Measurements from ENCODE around the gene MRPL48. TPM values are rescaled to one million over a fixed set of nuclear protein-coding genes. Genes with fewer than 3 reads are reported as not detected.
A peak's percentile ranks its signal among the peaks of the same experiment; 100 is the strongest.
"Not testable (repeated sequence)": the region's sequence is repeated elsewhere in the genome, so short reads cannot be mapped to it uniquely, and the experiment has no call there.

MRPL48 gene
- total RNA-seq, 1 donor from 2014 or later, result 35.9 TPM

- Mint-ChIP-seq H3K4me1 (ENCODE audit: unreplicated experiment) (peaks cover 9% of the 10 kb centered on the region), H3K36me3 (peaks cover 14% of the 10 kb centered on the region), H3K4me3 (no peak overlapping the region), H3K9me3 (no peaks in the 10 kb centered on the region), H3K27me3 (no peaks in the 10 kb centered on the region), H3K27ac (peak overlapping the region; percentile 6)
- no peak for TF ChIP-seq CTCF (conservative IDR thresholded peaks at IDR 0.05)
- no peak for DNase-seq (ENCODE audit: extremely low spot score, unreplicated experiment)
These were observed 38.6 kb upstream of the MRPL48 start for GRCh38 chr11:73749118-73749517.

DNA sequence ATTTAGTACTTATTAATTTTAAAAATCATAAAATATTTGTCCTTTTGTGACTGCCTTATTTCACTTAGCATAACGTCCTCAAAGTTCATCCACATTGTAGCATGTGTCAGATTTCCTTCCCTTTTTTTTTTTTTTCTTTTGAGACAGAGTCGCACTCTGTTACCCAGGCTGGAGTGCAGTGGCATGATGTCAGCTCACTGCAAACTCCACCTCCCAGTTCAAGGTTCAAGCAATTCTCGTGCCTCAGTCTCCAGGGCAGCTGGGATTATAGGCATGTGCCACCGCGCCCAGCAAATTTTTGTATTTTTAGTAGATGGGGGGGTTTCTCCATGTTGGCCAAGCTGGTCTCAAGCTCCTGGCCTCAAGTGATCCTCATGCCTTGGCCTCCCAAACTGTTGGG lies 37.4 kb upstream of the MRPL48 start:
- no peak overlapping the region for H3K27ac Mint-ChIP-seq
- no peak for DNase-seq (ENCODE audit: extremely low spot score, unreplicated experiment)
- TF ChIP-seq CTCF (conservative IDR thresholded peaks at IDR 0.05), result no peak
- H3K4me1 Mint-ChIP-seq (ENCODE audit: unreplicated experiment), result peaks cover 10% of the 10 kb centered on the region
- H3K9me3 Mint-ChIP-seq, result no peaks in the 10 kb centered on the region
- peaks cover 14% of the 10 kb centered on the region for H3K36me3 Mint-ChIP-seq
- no peaks in the 10 kb centered on the region for H3K27me3 Mint-ChIP-seq
- no peak overlapping the region for H3K4me3 Mint-ChIP-seq

DNA sequence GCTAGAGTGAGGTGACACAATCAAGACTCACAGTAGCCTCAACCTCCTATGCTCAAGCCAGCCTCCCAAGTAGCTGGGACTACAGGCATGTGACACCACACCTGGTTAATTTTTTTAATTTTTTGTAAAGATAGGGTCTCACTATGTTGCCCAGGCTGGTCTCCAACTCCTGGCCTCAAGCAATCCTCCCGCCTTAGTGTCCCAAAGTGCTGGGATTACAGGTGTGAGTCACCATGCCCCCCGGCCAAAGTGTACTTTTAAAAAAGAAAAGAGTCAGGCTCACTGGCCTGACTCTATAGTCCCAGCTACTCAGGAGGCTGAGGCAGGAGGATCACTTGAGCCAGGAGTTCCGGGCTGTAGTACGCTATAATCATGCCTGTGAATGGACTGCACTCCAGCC lies 36.8 kb upstream of the MRPL48 start:
- not testable (repeated sequence) for H3K27ac Mint-ChIP-seq; DNase-seq (ENCODE audit: extremely low spot score, unreplicated experiment); H3K9me3 Mint-ChIP-seq; H3K27me3 Mint-ChIP-seq; H3K4me3 Mint-ChIP-seq
- Mint-ChIP-seq H3K36me3 (peaks cover 14% of the 10 kb centered on the region), H3K4me1 (ENCODE audit: unreplicated experiment) (peaks cover 10% of the 10 kb centered on the region)

- H3K4me3 Mint-ChIP-seq, result no peak overlapping the region
- no peaks in the 10 kb centered on the region for H3K27me3 Mint-ChIP-seq
- DNase-seq (ENCODE audit: extremely low spot score, unreplicated experiment), result no peak
- no peaks in the 10 kb centered on the region for H3K9me3 Mint-ChIP-seq
- peaks cover 11% of the 10 kb centered on the region for H3K4me1 Mint-ChIP-seq (ENCODE audit: unreplicated experiment)
- no peak overlapping the region for H3K27ac Mint-ChIP-seq
- TF ChIP-seq CTCF (conservative IDR thresholded peaks at IDR 0.05), result no peak
- H3K36me3 Mint-ChIP-seq, result peaks cover 14% of the 10 kb centered on the region
These were observed 35.3 kb upstream of the MRPL48 start for GRCh38 chr11:73752216-73752867.

GRCh38 chr11:73752903-73753302 lies 34.8 kb upstream of the MRPL48 start:
- H3K4me1 Mint-ChIP-seq (ENCODE audit: unreplicated experiment), result peaks cover 16% of the 10 kb centered on the region
- H3K27ac Mint-ChIP-seq, result no peak overlapping the region
- no peak for DNase-seq (ENCODE audit: extremely low spot score, unreplicated experiment)
- no peaks in the 10 kb centered on the region for H3K27me3 Mint-ChIP-seq
- H3K36me3 Mint-ChIP-seq, result peaks cover 14% of the 10 kb centered on the region
- peaks cover 3% of the 10 kb centered on the region for H3K9me3 Mint-ChIP-seq
- H3K4me3 Mint-ChIP-seq, result no peak overlapping the region
- no peak for TF ChIP-seq CTCF (conservative IDR thresholded peaks at IDR 0.05)

- Mint-ChIP-seq H3K36me3 (peaks cover 14% of the 10 kb centered on the region), H3K27me3 (no peaks in the 10 kb centered on the region), H3K4me1 (ENCODE audit: unreplicated experiment) (peaks cover 26% of the 10 kb centered on the region), H3K9me3 (peaks cover 3% of the 10 kb centered on the region), H3K27ac (peak overlapping the region; percentile 57), H3K4me3 (no peak overlapping the region)
- TF ChIP-seq CTCF (conservative IDR thresholded peaks at IDR 0.05), result no peak
- no peak for DNase-seq (ENCODE audit: extremely low spot score, unreplicated experiment)
These were observed 33.7 kb upstream of the MRPL48 start for GRCh38 chr11:73753938-73754337.

Measured in type B pancreatic cell (in vitro differentiated cells).